ENCODE results near the gene ENO4.

Gene ENO4, protein sequence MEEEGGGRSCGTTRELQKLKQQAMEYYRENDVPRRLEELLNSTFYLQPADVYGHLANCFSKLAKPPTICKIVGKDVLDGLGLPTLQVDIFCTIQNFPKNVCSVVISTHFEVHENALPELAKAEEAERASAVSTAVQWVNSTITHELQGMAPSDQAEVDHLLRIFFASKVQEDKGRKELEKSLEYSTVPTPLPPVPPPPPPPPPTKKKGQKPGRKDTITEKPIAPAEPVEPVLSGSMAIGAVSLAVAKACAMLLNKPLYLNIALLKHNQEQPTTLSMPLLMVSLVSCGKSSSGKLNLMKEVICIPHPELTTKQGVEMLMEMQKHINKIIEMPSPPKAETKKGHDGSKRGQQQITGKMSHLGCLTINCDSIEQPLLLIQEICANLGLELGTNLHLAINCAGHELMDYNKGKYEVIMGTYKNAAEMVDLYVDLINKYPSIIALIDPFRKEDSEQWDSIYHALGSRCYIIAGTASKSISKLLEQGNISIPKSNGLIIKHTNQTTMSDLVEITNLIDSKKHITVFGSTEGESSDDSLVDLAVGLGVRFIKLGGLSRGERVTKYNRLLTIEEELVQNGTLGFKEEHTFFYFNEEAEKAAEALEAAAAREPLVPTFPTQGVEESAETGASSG

DNA sequence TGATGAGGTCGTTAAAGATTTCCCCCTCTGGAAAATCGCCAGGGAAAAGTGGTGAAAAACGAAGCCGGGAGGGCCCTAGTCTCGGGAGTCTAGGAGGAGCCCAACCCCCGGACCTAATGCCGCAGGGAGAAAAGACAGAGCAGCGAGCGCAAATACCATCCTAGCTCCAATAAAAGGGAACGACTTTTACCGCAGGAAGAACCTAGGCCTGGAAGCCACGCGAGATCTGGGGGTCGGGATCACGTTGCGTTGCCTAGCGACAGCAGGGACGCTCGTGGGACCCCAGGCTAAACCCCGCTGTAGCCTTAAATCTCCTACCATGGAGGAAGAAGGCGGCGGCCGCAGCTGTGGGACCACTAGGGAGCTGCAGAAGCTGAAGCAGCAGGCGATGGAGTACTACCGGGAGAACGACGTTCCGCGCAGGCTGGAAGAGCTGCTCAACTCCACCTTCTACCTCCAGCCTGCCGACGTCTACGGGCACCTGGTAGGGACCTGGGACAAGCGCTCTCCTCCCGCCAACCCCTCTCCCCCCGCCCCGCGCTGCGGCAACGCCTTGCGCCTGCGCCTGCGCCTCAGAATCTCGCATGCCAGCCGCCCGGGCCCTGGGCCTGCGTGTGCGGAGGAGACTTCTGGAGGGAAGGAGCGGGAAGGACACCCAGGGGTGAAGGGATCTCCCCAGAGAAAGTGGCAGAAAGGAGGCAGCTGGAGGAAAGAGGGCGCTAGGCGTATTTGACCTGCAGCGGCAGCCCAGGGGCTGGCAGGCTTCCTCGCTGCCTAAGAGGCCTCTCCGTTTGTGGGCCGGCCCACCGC is at the start of gene ENO4:
ENO4 (plus strand) TSS at position 252 of the 810 bp plus-strand sequence; CDS start at position 320, 68 bp downstream.
- peak; percentile 42 for DNase-seq

DNA sequence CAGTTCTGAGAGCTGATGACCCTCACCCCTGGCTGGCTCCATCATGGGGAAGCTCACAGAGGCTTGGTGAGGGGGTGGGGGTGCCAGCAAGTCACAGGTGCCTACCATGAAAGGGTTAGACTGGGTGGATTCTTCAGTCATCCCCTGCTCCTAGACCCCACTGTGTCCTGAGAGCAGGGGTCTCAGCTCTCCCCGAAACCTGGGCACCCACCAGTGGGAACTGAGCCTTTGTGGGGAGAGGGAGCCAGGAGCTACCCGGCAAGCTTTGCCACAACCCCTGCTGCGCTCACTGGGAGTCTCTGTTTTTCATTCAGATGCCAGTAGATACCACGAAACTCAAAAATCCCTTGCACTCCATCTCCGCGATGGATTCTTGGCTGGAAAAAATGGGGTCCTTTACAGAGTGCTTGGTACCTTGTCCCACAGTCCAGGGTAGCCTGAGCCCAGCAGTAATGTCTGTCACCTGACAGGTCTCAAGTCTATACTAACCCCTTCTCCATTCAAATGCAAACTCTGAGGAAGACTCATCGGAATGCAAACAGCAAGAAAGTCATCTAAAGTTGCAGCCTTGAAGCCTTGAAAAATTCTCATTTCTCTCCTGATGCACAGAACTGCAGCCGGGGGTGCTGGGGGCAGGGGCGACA is 48.9 kb upstream of the ENO4 start:
- DNase-seq = no peak

DNA sequence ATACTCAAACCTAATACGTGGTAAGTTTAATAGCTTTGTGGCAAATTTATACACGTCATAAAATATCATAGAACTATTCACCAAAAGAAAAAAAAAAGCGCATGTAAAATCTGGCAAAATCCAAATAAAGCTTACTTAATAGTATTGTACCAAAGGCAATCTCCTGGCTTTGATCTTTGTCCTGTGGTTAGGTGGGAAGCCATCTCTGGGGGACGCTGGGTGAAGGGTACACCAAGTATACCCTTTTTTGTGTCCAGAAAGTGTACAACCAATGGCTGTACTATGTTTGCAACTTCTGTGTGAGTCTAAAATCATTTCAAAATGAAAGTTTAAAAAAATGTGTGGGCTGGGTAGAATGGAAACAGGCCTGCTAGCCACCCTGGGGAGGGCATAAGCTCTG is 47.6 kb upstream of the ENO4 start:
- DNase-seq = no peak

DNA sequence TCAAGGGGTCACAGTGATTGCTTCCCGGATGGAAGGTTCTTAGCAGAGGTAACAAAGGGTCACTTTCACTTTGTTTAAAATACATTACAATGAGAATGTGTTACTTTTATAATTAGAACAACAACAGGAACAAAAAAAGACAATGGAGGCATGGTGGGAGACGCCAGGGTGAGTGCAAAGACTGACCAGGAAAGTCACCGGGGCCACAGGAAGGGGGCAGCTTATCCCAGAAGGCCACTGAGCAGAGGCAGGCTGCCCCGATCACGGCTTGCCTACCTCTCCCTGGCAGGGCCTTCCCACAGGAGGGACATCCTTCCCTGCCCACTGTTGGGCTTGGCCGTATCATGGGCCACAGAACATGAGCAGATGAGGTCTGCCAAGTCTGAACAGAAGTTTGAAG is 46.8 kb upstream of the ENO4 start:
- no peak for DNase-seq

DNA sequence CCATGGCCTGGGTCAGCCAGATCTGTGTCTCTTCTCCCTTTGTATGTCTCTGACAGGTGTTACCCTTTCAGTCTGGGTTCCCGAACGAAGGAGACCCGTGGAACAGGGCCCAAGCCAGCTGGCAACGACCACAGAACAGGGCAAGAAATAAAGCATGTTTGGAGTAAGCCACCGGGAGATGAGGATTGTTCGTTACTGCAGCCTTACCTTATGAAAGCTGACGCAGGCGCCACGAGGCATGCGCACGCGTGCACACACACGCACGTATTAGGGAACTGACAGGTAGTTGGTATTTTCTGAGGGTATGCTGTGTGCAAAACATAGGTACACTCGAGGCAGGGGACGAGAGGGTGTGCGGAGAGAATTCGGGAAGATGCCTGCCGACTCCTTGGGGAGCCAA is 46.4 kb upstream of the ENO4 start:
- DNase-seq = no peak

DNA sequence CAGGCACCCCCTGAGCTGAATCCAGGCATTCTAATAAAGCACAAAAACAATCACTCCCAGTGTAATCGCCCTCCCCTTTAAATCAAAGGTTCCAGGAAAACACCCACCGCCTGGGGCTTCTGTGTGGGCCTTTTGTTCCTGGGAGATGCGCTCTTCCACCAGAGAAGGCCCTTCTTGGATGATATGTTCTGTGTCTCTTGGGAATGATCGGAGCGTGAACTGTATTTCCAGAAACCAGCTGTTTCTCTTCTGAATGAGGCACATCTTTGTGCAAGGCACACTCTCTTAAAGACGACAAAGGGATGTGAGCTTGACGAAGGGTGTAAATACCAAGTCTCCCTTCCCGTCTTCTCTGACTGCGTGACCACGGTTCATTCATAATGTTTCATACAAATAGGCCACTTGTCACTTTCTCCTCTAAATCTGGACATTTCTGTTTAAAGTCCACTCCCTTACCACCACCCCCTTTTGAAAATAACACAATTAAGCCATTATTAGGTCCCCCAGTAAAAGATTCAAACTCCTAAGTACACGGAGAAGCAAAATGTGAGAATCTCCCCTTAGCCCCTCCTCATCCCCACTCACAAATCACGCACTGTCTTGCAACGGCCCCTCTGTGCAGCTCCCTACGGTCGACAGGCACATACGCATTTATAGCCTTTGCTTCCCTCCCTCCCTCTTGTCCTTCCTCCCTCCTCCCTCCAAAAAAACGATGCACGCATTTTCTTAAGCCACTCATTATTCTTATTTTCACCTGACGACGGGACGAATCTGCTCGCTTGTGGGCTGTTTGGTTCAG is 45.6 kb upstream of the ENO4 start:
- DNase-seq = no peak

DNA sequence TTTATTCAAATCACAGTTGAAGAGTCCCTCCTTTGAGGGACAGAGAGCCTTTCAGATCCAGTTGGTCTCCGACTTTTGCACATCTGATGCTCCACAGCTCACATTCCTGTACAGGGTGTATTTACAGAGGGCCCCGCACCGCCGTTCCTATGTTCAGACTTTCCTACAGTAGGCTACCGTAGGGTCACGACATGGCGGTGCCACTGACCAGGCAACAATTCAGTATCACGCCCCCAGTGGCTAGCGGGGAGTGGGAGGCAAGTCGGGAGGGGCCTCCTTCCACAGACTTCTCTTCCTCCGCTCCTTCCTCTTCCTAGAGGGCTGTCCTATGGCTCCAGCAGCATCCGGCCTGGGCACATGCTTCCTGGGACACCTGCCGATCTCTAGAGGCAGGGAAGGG is 40.6 kb upstream of the ENO4 start:
- no peak for DNase-seq

DNA sequence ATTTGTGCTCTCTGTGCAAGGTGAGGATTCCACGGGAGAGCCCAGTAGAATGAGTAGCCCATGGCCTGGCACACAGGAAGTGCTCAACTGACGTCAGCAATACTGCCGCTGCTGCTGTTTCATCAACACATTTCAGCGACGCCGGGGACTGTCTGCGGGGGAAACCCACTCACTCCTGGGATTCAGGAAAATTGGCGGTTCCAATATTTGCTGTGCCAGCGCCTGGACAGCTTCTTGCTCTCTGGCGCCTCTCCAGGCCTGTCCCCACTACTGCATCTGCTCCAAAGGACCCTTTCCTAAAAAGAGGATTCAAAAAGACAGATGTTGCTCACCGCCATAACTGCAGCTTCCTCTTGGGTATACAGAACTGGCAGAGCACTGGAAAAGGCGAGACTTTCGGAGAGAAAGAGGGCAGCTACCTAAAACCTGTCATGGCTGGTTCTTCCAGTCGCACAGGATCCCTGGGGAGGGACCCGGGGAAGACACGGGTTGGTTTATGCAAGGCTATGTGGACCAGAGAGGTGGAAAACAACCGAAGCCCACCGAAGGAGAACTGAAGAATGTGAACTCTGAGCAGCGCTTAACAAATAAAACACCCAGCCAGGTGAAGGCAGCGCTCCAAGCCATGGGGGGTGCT is 39.7 kb upstream of the ENO4 start:
- no peak for DNase-seq

DNA sequence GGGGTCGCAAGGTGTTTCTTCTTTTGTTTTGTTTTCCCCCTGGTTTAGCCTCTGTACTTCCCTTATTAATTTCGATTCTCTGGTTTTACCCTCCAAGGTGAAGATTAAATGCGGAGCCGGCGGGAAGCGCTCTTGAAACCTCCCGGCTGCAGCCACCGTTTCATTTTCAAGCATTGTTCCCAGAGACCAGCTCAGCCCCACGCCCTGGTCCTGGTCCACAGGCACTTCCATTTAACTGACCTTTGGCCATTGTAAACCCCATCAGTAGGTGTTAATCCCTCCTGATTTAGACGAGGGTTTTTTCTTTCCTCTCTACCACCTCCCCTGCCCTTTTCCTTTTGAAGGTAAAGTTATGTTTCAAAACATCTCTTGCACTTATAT is 39.2 kb upstream of the ENO4 start:
- DNase-seq = no peak

DNA sequence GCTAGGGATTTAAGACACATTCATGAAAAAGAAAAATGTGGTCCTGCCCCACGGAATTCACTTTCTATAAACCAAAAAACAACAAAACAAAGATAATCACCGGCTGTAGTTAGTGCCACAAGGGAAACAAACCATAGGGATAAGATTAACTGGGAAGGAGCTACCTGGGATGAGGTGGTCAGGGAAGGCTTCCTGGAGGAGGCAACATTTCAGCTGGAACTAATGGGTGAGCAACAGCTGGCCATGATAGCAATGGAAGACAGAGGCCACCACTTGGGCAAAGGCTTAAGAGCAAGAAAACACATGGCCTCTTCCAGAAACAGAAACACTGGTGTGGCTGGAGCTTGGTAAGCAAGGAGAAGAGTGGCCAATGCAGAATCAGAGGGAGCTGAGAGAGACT is 38.4 kb upstream of the ENO4 start:
- DNase-seq = no peak

DNA sequence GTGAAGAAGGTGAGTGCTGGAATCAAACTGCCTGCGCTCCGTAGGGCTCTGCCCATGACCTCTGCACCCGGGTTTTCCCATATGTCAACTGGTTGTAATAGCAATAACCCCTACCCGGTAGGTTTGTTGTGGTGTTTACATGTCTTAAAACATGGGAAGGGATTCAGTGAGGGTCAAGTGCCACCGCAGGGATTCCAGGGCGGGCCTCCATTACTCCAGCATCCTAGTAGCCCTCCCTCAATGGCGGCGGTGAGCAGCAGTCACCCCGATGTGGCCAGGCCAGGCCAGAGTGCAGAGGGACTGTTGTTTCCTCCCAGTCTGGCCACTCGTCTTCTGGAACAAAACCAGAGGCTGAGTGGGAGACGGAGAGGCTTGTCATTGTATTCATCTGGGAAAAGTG is 37.6 kb upstream of the ENO4 start:
- DNase-seq = no peak

DNA sequence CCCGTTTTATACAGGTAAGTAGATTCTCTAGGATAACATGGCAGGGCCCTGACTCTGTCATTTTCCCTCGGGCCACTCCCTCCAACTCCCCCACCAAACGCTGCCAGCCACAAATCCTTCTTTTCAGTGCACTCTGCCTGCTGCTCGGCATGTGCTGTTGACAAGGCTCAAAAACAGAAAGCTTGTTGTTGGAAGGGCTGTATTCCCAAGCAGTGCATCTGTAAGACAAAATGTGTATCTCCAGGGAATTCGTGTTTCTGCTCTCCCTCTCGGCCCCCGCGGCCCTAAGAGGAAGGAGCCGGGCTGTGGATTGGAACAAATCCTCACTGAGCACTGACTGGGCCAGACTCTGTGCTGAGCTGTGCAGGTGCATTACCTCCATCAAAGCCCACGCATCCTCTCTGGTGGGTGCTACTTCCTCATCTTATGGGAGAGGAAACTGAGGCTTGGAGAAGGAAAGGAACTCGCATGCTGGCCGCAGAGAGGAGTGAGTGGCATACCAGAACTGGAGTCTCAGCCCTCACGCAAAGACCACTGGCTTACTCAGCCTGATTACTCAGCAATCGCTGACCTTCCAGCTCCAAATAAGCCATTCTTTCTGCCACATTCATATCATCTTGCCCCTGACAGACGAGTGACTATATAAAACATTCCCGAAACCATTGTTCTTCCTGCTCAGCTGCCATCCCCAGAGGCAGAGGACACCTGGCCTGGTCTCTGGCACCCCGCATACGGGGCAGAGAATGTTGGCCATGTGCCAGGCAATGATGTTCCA is 33.5 kb upstream of the ENO4 start:
- no peak for DNase-seq

DNA sequence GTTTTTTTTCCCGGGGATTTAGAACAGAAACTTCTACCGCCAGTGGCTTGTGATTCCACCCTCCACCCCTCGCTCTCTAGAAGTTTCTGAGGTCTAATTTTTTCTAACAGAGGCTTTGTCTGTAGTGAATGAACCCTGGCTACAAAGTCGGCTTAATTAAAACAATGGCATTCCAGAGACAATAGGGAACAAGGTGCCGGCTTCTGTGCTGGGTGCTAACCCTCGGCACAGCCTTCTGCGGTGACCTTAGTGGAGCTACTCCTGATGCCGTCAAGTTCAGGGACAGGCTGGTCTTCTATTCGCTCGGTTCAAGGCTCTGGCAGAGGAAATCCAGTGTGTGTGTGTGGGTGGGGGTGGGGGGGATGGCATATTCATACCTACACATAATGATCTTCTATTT is 32.1 kb upstream of the ENO4 start:
- no peak for DNase-seq

DNA sequence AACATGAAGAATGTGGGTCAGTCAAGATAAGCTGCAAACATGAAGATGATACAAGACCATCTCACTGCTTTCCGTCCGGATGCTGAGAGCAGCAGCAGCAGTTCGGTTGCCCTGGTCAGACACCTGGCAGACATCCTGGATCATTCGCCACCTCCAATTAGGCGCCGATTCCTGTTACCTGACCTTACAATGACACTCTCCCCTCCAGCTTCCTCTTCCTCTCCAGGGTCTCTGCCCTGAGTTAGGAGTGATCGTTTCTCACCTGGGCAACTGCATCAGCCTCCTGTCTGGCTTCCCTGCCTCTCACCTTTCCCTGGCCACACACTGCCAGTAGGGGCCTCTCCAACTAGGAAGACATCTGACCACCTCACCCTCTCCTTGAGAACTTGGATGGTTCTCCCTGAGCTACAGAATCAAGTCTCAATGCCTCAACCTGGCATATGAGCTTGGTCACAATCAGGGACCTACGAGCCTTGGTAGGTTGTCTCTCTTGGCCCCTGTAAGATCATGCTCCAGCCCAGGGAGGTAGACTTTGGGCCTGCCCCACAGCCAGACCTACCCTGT is 31.4 kb upstream of the ENO4 start:
- DNase-seq = no peak

DNA sequence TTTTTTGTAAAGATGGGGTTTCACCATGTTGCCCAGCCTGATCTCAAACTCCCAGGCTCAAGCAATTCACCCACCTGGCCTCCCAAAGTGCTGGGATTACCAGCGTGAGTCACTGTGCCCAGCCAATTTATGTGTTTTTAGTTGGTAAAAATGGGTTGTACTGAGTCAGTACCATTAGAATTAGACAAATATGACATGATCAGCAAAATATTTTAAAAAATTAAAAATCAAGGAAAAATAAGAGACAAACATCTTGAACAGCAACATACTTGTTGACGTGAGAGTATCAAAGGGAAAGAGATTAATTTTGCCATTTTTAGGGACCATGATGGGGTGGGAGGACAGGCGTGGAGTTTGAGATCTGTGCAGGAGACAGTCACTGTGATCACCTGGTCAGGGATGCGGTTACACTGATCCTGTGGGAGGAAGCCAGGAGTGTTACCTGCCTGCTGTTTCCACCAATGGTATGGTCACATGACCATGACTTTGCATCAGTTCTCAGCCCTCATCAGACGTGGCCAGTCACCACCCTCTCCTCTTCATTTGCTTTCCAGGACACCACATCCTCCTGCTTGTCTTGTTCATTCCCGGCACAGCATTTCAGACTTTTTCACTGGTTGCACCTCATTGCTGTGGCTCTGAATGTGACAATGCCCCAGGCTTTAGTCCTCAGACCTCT is 29.2 kb upstream of the ENO4 start:
- DNase-seq = no peak

DNA sequence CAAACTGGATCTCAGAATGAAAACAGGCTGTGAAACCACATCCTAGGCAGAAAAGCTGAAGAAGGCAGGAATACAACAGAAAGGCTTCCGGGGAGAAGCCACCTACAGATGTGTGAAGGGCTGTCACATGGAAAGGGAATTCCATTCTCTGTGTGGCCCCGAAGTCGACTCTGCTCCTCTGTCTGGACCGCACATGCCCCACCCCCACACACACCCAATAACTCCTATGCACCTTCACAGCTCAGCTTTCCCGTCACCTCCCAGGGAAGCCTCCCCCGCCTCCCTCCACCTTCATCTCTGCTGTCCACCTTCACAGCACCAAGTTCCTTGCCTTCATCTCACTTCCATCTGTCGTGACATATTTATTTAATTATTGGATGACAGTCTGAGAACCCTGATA is 23.4 kb upstream of the ENO4 start:
- DNase-seq = no peak

DNA sequence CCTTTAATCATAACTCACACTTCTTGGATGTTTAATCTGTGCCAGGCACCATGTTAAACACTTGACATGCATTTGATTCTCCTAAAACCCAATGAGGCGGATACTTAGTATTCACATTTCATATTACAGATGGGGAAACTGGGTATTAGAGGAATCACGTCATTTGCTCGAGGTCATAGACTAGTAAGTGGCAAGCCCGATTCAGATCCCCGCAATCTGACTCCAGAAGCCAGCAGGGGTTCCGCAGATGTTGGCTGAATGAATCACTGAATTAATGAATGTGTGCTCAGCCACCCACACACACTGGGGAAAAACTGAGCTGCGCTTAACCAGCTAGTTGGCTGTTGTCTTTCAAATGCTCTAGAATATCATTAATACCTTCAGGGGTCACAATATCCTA is 22.5 kb upstream of the ENO4 start:
- DNase-seq = no peak

DNA sequence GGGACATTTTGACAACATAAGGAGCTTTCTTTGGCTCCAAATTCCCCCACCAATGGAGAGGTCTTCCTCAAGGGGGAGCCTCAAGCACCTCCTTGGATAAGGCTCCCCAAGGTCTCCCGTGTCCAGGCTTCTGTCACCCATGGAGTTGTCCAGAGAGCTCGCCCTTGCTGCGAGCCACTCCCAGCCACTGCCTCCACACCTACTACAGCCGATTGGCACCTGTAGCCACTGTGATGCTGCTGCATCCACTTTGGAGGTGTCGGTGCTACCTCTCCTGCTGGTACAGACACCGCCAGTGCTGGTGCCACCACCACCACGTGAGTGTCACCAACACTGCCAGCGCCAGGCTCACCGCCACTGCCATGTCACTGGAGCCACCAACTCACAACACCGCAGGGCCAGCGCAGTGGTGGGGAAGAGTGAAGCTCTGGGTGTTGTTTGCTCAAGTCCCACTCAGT is 22.1 kb upstream of the ENO4 start:
- DNase-seq = no peak

DNA sequence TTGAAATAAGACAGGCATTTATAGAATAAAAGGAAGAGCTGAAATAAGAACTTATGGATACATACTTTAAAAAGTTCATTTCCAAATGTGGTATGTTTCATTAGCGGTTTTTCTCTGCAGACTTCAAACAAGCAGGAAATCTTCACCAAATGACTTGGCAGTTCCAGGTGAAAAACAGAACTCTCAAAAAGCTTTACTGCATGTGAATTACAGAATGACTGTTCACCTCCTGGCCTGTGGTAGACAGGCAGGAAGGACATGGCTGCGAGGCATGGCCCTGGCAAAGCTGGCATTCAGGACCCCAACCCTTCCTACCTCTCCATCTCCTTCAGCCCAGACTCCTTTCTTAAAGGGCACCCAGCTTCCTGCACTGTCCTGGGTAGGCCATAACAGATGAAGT is 21.2 kb upstream of the ENO4 start:
- no peak for DNase-seq

DNA sequence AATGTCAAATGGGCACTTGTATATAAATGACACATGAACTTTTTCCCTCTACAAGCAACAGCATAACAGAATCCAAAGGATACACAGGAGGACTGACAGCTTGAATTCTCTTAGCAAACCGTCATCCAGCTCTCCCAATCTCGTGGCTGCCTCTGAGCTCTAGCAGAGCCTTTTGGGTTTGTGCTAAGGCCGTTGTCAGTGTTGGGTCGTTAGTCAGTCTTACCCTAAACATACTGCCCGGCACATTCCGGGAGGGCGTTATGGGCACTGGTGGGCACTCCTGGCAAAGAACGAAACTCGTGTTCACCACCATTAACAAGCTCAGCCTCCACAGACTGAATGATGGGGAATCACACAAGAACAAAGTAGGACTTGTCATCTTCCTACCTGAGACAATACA is 19.6 kb upstream of the ENO4 start:
- no peak for DNase-seq

Data from CD4-positive, alpha-beta T cell treated with Interleukin-21 for 1 hour (primary cell).